Measurements from ENCODE around the gene USP3. TPM values are rescaled to one million over a fixed set of nuclear protein-coding genes. Genes with fewer than 3 reads are reported as not detected.

The USP3 gene
- total and polyA plus RNA-seq, 2 donors (not counting 1 experiment from before 2014, with no cell fraction given) = 43.4 to 152 TPM

DNA sequence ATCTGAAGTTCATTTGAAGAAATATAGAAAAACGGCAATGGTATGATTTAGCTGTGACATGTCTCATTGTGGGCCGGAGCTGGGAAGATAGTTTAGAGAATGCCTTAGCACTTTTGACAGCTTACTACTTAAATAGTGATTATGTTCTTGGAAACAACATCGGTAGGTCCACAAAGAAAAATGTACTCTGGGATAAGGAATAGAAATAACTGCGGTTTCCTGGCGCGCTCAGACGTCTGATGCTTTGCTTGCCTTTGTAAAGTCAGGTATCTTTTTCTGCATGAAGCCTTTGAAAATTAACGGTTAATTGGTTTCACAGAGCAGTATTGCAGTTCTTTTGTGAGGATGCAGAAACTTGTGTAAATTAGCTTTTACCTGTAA is 1.4 kb downstream of the USP3 start:
- Mint-ChIP-seq H3K4me3 (peak overlapping the region; percentile 96), H3K4me1 (peaks cover 80% of the 10 kb centered on the region), H3K27me3 (no peaks in the 10 kb centered on the region), H3K9me3 (ENCODE audit: insufficient read depth) (no peaks in the 10 kb centered on the region), H3K27ac (peak overlapping the region; percentile 96)
- Histone ChIP-seq H3K27me3 (replicated peaks in 1 of 4; ENCODE audit: control extremely low read depth in 1 of 4, control insufficient read depth in 3 of 4, insufficient read depth in 4 of 4, low read length in 3 of 4) (no peaks in the 10 kb centered on the region), H3K4me1 (ENCODE audit: control insufficient read depth in 2 of 2, insufficient read depth in 2 of 2, low read length in 2 of 2) (peaks cover 67 to 77% of the 10 kb centered on the region in 2 donors), H2AFZ (ENCODE audit: insufficient read depth, low read depth, low read length, poor library complexity, severe bottlenecking) (peak overlapping the region; percentile 67), H3K9me3 (ENCODE audit: control extremely low read depth in 1 of 3, control insufficient read depth in 2 of 3, insufficient read depth in 1 of 3, low read length in 2 of 3) (no peaks in the 10 kb centered on the region), H3K9ac (ENCODE audit: low read length) (peak overlapping the region; percentile 86), H3K36me3 (replicated peaks in 1 of 2; ENCODE audit: control extremely low read depth in 1 of 2, control insufficient read depth in 1 of 2, extremely low read depth in 1 of 2, insufficient read depth in 2 of 2, low read length in 1 of 2) (no peaks in the 10 kb centered on the region), H3K27ac (ENCODE audit: low read length in 2 of 2) (peak overlapping the region; percentile 75 to 99), H3K4me3 (ENCODE audit: control extremely low read depth in 1 of 5, extremely low read depth in 1 of 5, insufficient read depth in 1 of 5, low read depth in 2 of 5, low read length in 4 of 5) (peak overlapping the region; percentile 76 to 95 (median 81)), H4K20me1 (ENCODE audit: control insufficient read depth, insufficient read depth, low read length, poor library complexity, severe bottlenecking) (peaks cover 36% of the 10 kb centered on the region), H3K79me2 (ENCODE audit: control insufficient read depth, insufficient read depth, low read length) (peaks cover 57% of the 10 kb centered on the region), H3K4me2 (replicated peaks; ENCODE audit: low read depth, low read length, poor library complexity, severe bottlenecking) (peak overlapping the region; percentile 85)
- intact Hi-C loops (cut with micrococcal nuclease) = loop anchor here (1.0 to 5.0 kb wide), 2 partner anchors 36 to 40 kb away; no protein-coding TSS in a partner anchor
- ATAC-seq (ENCODE audit: low read depth) = no peak
- POLR2A ChIA-PET = interaction anchor here (0.6 to 6.4 kb wide), 11 partner anchors 9 to 349 kb away, joined by 3 to 172 read pairs (median 10); partner anchors contain the start of gene RPS27L
- CTCF ChIA-PET = interaction anchor here (0.6 to 8.8 kb wide), 29 partner anchors 8 to 648 kb away, joined by 3 to 148 read pairs (median 4); no protein-coding TSS in a partner anchor
- TF ChIP-seq, protein P1, sequence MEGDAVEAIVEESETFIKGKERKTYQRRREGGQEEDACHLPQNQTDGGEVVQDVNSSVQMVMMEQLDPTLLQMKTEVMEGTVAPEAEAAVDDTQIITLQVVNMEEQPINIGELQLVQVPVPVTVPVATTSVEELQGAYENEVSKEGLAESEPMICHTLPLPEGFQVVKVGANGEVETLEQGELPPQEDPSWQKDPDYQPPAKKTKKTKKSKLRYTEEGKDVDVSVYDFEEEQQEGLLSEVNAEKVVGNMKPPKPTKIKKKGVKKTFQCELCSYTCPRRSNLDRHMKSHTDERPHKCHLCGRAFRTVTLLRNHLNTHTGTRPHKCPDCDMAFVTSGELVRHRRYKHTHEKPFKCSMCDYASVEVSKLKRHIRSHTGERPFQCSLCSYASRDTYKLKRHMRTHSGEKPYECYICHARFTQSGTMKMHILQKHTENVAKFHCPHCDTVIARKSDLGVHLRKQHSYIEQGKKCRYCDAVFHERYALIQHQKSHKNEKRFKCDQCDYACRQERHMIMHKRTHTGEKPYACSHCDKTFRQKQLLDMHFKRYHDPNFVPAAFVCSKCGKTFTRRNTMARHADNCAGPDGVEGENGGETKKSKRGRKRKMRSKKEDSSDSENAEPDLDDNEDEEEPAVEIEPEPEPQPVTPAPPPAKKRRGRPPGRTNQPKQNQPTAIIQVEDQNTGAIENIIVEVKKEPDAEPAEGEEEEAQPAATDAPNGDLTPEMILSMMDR (IDR thresholded peaks at IDR 0.05) = no peak
- no peak for TF ChIP-seq EZH2 (IDR thresholded peaks at IDR 0.05; ENCODE audit: borderline replicate concordance, insufficient read depth, low read depth, low read length, poor library complexity, severe bottlenecking)
- 7% methylated on average over 6 of the region's 8 CpGs for WGBS (ENCODE audit: insufficient coverage)
- no peak for DNase-seq

DNA sequence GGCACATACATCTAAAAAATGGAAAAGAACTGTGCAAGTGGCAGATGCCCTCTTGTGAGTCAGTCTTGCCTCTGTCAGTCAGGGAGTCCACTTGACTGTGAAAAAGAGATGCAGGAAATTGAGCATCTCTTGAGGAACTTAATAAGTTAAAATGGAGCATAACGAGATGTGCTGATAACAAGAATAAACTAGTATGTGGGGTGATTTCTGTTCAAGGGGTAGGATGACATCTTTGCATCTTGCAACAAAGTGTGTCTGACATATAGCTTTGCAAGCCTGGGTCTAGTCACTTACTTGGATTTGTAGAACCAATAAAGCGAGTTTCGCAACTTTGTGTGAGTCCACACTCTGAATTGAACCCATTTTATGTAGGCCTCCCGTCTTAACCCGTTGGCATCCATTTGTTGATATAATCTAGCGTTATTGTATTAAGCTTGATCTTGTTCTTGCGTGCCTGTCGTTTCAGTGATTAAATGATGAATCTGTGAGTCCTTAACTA is 2.2 kb downstream of the USP3 start:
- TF ChIP-seq EZH2 (IDR thresholded peaks at IDR 0.05; ENCODE audit: borderline replicate concordance, insufficient read depth, low read depth, low read length, poor library complexity, severe bottlenecking) = no peak
- TF ChIP-seq, protein P1 (IDR thresholded peaks at IDR 0.05) = no peak
- no peaks in the 10 kb centered on the region for H3K9me3 Mint-ChIP-seq (ENCODE audit: insufficient read depth)
- Histone ChIP-seq H3K79me2 (ENCODE audit: control insufficient read depth, insufficient read depth, low read length) (peaks cover 64% of the 10 kb centered on the region), H3K4me1 (ENCODE audit: control insufficient read depth in 2 of 2, insufficient read depth in 2 of 2, low read length in 2 of 2) (peaks cover 59 to 75% of the 10 kb centered on the region in 2 donors), H3K36me3 (replicated peaks in 1 of 2; ENCODE audit: control extremely low read depth in 1 of 2, control insufficient read depth in 1 of 2, extremely low read depth in 1 of 2, insufficient read depth in 2 of 2, low read length in 1 of 2) (no peaks in the 10 kb centered on the region), H3K9ac (ENCODE audit: low read length) (peak overlapping the region; percentile 86), H3K27ac (ENCODE audit: low read length in 2 of 2) (peak overlapping the region in 1 of 2 donors; percentile 99), H3K27me3 (replicated peaks in 1 of 4; ENCODE audit: control extremely low read depth in 1 of 4, control insufficient read depth in 3 of 4, insufficient read depth in 4 of 4, low read length in 3 of 4) (no peaks in the 10 kb centered on the region), H3K4me3 (ENCODE audit: control extremely low read depth in 1 of 5, extremely low read depth in 1 of 5, insufficient read depth in 1 of 5, low read depth in 2 of 5, low read length in 4 of 5) (peak overlapping the region; percentile 76 to 95 (median 81)), H2AFZ (ENCODE audit: insufficient read depth, low read depth, low read length, poor library complexity, severe bottlenecking) (no peak overlapping the region), H3K9me3 (ENCODE audit: control extremely low read depth in 1 of 3, control insufficient read depth in 2 of 3, insufficient read depth in 1 of 3, low read length in 2 of 3) (no peaks in the 10 kb centered on the region), H3K4me2 (replicated peaks; ENCODE audit: low read depth, low read length, poor library complexity, severe bottlenecking) (peak overlapping the region; percentile 85), H4K20me1 (ENCODE audit: control insufficient read depth, insufficient read depth, low read length, poor library complexity, severe bottlenecking) (peaks cover 36% of the 10 kb centered on the region)
- intact Hi-C loops (cut with micrococcal nuclease) = loop anchor here (5.0 kb wide), 1 partner anchor 36 kb away; no protein-coding TSS in a partner anchor
- peak overlapping the region; percentile 96 for H3K4me3 Mint-ChIP-seq
- ATAC-seq (ENCODE audit: low read depth) (no peak), DNase-seq (peak; percentile 34)
- ChIA-PET CTCF (interaction anchor here (0.8 to 8.8 kb wide), 16 partner anchors 8 to 504 kb away, joined by 3 to 148 read pairs (median 14); no protein-coding TSS in a partner anchor), POLR2A (interaction anchor here (1.0 to 6.4 kb wide), 6 partner anchors 18 to 350 kb away, joined by 3 to 172 read pairs (median 22); partner anchors contain the start of gene RPS27L)
- peaks cover 77% of the 10 kb centered on the region for H3K4me1 Mint-ChIP-seq
- H3K27me3 Mint-ChIP-seq = no peaks in the 10 kb centered on the region
- H3K27ac Mint-ChIP-seq = peak overlapping the region; percentile 96
- 66% methylated on average over 4 of the region's 8 CpGs for WGBS (ENCODE audit: insufficient coverage)

All from B cell (primary cell).